Measurements from ENCODE around the gene FSD2. TPM values are rescaled to one million over a fixed set of nuclear protein-coding genes. Genes with fewer than 3 reads are reported as not detected.
"Not testable (repeated sequence)": the region's sequence is repeated elsewhere in the genome, so short reads cannot be mapped to it uniquely, and the experiment has no call there.

FSD2 gene
- total RNA-seq, 1 donor from 2014 or later: not detected

DNA sequence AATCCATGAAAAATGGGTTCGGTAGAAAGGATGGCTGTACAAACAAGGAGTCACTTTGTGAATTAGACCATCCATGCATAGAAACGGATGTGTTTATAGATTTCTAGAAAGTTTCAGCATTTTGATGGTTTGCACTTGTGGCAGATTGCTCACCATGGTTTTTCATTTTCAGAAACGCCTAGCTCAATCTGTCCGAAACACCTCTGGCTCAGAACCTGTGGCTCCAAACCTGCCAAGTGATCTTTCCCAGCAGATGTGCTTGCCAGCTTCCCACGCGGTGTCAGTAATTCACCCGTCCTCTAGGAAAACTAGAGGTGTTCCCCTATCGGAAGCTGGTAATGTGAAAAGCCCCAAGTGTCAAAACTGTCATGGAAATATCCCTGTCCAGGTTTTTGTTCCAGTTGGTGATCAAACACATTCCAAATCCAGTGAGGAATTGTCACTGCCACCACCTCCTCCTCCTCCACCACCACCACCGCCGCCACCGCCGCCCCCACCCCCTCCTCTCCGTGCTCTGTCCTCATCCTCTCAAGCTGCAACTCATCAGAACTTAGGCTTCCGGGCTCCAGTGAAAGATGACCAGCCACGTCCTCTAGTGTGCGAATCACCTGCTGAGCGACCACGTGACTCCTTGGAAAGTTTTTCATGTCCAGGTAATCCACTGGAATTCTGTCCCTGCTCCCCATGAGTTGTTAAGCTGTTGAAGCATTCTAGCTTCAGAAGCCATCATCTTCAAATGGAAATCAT is 24.7 kb upstream of the FSD2 start:
- Mint-ChIP-seq H3K4me3 (ENCODE audit: low read depth) (no peak overlapping the region), H3K27ac (no peak overlapping the region), H3K36me3 (ENCODE audit: insufficient read depth) (peaks cover 43% of the 10 kb centered on the region), H3K9me3 (ENCODE audit: low read depth) (no peaks in the 10 kb centered on the region), H3K4me1 (ENCODE audit: low read depth) (no peaks in the 10 kb centered on the region), H3K27me3 (no peaks in the 10 kb centered on the region)
- DNase-seq (ENCODE audit: low spot score, unreplicated experiment): no peak
- TF ChIP-seq, protein P1, sequence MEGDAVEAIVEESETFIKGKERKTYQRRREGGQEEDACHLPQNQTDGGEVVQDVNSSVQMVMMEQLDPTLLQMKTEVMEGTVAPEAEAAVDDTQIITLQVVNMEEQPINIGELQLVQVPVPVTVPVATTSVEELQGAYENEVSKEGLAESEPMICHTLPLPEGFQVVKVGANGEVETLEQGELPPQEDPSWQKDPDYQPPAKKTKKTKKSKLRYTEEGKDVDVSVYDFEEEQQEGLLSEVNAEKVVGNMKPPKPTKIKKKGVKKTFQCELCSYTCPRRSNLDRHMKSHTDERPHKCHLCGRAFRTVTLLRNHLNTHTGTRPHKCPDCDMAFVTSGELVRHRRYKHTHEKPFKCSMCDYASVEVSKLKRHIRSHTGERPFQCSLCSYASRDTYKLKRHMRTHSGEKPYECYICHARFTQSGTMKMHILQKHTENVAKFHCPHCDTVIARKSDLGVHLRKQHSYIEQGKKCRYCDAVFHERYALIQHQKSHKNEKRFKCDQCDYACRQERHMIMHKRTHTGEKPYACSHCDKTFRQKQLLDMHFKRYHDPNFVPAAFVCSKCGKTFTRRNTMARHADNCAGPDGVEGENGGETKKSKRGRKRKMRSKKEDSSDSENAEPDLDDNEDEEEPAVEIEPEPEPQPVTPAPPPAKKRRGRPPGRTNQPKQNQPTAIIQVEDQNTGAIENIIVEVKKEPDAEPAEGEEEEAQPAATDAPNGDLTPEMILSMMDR (IDR thresholded peaks at IDR 0.05; ENCODE audit: unreplicated experiment): no peak

DNA sequence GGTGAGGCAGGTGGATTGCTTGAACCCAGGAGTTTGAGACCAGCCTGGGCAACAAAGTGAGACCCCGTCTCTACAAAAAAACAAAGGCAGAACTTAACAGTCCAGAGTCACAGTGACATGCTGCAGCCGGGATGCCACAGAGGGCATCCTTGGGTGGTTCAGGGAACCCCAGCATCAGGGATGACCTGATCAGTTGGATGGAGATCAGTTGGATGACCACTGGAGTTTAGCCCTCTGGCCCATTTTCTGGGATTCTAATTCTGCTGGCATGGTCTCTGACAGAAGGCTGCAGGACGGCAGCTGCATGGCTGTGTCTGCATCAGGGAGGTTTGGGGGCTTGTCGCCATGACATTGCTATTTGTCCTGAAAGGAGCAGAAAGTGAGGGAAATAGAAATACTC is 23.4 kb upstream of the FSD2 start:
- no peak for DNase-seq (ENCODE audit: low spot score, unreplicated experiment)
- H3K9me3 Mint-ChIP-seq (ENCODE audit: low read depth): no peaks in the 10 kb centered on the region
- TF ChIP-seq, protein P1 (IDR thresholded peaks at IDR 0.05; ENCODE audit: unreplicated experiment): no peak
- H3K27ac Mint-ChIP-seq: no peak overlapping the region
- no peaks in the 10 kb centered on the region for H3K27me3 Mint-ChIP-seq
- peaks cover 39% of the 10 kb centered on the region for H3K36me3 Mint-ChIP-seq (ENCODE audit: insufficient read depth)
- no peak overlapping the region for H3K4me3 Mint-ChIP-seq (ENCODE audit: low read depth)
- H3K4me1 Mint-ChIP-seq (ENCODE audit: low read depth): no peaks in the 10 kb centered on the region

DNA sequence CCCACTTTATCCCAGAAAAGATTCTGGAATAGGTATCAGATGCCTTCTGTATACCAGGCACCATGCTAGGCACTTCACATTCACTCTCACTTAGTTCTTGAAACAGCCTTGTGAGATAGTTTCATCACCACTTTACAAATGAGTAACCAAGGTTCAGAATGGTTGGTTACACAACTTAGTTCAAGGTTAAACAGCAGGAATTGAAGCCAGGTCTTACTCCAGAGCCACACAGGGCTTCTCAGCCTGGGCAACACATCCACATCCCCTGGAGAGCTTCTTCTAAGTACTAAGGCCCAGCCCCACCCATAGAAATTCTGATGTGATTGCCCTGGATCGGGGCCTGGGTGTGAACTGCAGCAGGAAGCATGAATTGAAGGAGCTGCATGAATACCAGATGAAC is 22.2 kb upstream of the FSD2 start:
- H3K4me3 Mint-ChIP-seq (ENCODE audit: low read depth): no peak overlapping the region
- H3K4me1 Mint-ChIP-seq (ENCODE audit: low read depth): no peaks in the 10 kb centered on the region
- H3K27ac Mint-ChIP-seq: no peak overlapping the region
- DNase-seq (ENCODE audit: low spot score, unreplicated experiment): no peak
- no peaks in the 10 kb centered on the region for H3K27me3 Mint-ChIP-seq
- TF ChIP-seq, protein P1 (IDR thresholded peaks at IDR 0.05; ENCODE audit: unreplicated experiment): no peak
- H3K9me3 Mint-ChIP-seq (ENCODE audit: low read depth): no peaks in the 10 kb centered on the region
- peaks cover 32% of the 10 kb centered on the region for H3K36me3 Mint-ChIP-seq (ENCODE audit: insufficient read depth)

DNA sequence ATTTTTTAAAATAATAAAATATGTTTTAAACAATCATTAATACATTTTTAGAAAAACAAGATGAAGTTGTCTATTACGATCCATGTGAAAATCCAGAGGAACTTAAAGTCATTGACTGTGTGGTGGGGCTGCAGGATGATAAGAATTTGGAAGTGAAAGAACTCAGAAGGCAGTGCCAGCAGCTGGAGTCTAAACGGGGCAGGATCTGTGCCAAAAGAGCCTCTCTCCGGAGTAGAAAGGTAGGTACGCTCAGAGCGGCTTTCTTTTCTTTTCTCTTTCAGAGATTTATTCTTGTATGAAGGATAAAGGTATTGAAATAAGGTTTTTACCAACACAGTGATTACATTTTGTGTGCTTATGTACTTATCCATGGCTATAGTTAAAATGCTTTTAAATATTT is 17.2 kb upstream of the FSD2 start:
- Mint-ChIP-seq H3K27ac (no peak overlapping the region), H3K27me3 (no peaks in the 10 kb centered on the region), H3K4me1 (ENCODE audit: low read depth) (no peaks in the 10 kb centered on the region), H3K4me3 (ENCODE audit: low read depth) (no peak overlapping the region), H3K9me3 (ENCODE audit: low read depth) (no peaks in the 10 kb centered on the region), H3K36me3 (ENCODE audit: insufficient read depth) (peaks cover 30% of the 10 kb centered on the region)
- TF ChIP-seq, protein P1 (IDR thresholded peaks at IDR 0.05; ENCODE audit: unreplicated experiment): no peak
- DNase-seq (ENCODE audit: low spot score, unreplicated experiment): no peak

DNA sequence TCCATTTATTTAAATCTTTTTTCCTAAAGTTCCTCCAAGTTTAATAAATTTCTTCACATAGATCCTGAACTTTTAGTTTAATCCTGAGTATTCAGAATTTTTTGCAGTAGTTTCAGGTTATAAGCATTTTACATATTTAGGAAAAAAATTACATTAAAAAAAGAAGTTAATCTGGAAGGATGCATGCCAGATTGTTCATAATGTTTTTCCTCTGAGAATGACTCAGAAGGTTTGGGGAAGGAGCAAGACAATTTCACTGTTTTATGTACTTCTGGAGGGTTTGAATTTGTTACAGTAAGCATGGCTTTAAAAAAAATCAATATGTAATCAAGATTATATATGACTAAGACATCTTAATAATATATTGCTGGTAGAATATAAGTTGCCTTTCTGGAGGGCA is 16.0 kb upstream of the FSD2 start:
- not testable (repeated sequence) for H3K4me3 Mint-ChIP-seq (ENCODE audit: low read depth); H3K27me3 Mint-ChIP-seq; DNase-seq (ENCODE audit: low spot score, unreplicated experiment); H3K9me3 Mint-ChIP-seq (ENCODE audit: low read depth); H3K27ac Mint-ChIP-seq; H3K4me1 Mint-ChIP-seq (ENCODE audit: low read depth)
- peaks cover 33% of the 10 kb centered on the region for H3K36me3 Mint-ChIP-seq (ENCODE audit: insufficient read depth)

DNA sequence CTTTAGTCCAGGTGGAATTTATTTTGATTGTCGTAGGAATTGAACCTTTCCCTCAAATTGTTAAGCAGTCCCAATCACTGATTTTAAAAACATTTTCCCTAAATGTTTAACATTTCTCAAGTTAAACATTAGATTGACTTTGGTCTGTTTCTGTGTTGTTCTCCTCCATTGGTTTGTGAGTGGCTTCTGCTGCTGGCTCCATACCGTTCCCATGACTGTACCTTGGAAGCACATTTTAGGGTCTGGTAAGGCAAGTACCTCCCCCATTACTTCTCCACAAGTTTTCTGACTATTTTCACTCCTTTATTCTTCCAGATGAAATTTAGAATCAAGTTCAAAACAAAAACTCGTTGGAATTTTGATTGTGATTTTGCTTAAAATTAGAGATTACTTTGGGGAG is 15.5 kb upstream of the FSD2 start:
- not testable (repeated sequence) for H3K4me3 Mint-ChIP-seq (ENCODE audit: low read depth); DNase-seq (ENCODE audit: low spot score, unreplicated experiment); H3K27me3 Mint-ChIP-seq; H3K27ac Mint-ChIP-seq; H3K4me1 Mint-ChIP-seq (ENCODE audit: low read depth); H3K9me3 Mint-ChIP-seq (ENCODE audit: low read depth)
- peaks cover 34% of the 10 kb centered on the region for H3K36me3 Mint-ChIP-seq (ENCODE audit: insufficient read depth)
